SH-SY5Y (cell line): Measurements from ENCODE around the gene NOP56.

Experiments
- GATA2 ChIP-seq: IDR thresholded peaks from 2 replicates; pipeline ENCODE4 v1.6.1; 2011; ENCODE audit warnings: mild to moderate bottlenecking, low read depth, low read length
- GATA3 ChIP-seq: IDR thresholded peaks from 2 replicates; pipeline ENCODE4 v1.6.1; 2011; ENCODE audit warnings: low read depth, mild to moderate bottlenecking, low read length, moderate library complexity

GRCh38 chr20:2698186-2698817, 45.9 kb downstream of the NOP56 start:
- no peak for TF ChIP-seq GATA2
- no peak for TF ChIP-seq GATA3
